Glutamatergic neuron (in vitro differentiated cells): Measurements from ENCODE around the gene UGGT2. TPM values are rescaled to one million over a fixed set of nuclear protein-coding genes. Genes with fewer than 3 reads are reported as not detected.
"Not testable (repeated sequence)": the region's sequence is repeated elsewhere in the genome, so short reads cannot be mapped to it uniquely, and the experiment has no call there.

Experiments
- DNase-seq: peaks from one replicate; pipeline ENCODE4 v3.0.0; 2022
- H3K27ac Mint-ChIP-seq: one replicate; pipeline ENCODE4 v1.8.0; 2020; ENCODE audit warnings: mild to moderate bottlenecking, mixed read lengths, inconsistent platforms; ENCODE audit not compliant: unreplicated experiment
- H3K27me3 Mint-ChIP-seq: one replicate; pipeline ENCODE4 v1.8.0; 2020; ENCODE audit warnings: mild to moderate bottlenecking, moderate library complexity, mixed read lengths, inconsistent platforms; ENCODE audit not compliant: unreplicated experiment
- H3K36me3 Mint-ChIP-seq: one replicate; pipeline ENCODE4 v1.8.0; 2020; ENCODE audit warnings: mild to moderate bottlenecking, mixed read lengths, inconsistent platforms; ENCODE audit not compliant: unreplicated experiment
- H3K4me1 Mint-ChIP-seq: one replicate; pipeline ENCODE4 v1.8.0; 2020; ENCODE audit warnings: mild to moderate bottlenecking, low read depth, mixed read lengths, inconsistent platforms; ENCODE audit not compliant: unreplicated experiment
- H3K4me3 Mint-ChIP-seq: one replicate; pipeline ENCODE4 v1.8.0; 2020; ENCODE audit warnings: mild to moderate bottlenecking, mixed read lengths, inconsistent platforms; ENCODE audit not compliant: unreplicated experiment
- H3K9me3 Mint-ChIP-seq: one replicate; pipeline ENCODE4 v1.8.0; 2020; ENCODE audit warnings: mild to moderate bottlenecking, moderate library complexity, mixed read lengths, inconsistent platforms; ENCODE audit not compliant: unreplicated experiment
- CTCF ChIP-seq: fragments of 200-600 bp; sonication (generic); IDR thresholded peaks from one replicate; pipeline ENCODE4 v1.5.0; 2021; ENCODE audit not compliant: partially characterized antibody, unreplicated experiment
- total RNA-seq: library from RNA; stranded (reverse); fragmentation: NEBNext Ultra II Directional; extraction: Animal tissue kit (Norgen Biotek cat#: 25700); gene quantifications from one replicate; pipeline ENCODE4 v1.2.1, GENCODE V29; 2021; ENCODE audit not compliant: unreplicated experiment

UGGT2 gene
- total RNA-seq, 1 donor from 2014 or later: 34.6 TPM

DNA sequence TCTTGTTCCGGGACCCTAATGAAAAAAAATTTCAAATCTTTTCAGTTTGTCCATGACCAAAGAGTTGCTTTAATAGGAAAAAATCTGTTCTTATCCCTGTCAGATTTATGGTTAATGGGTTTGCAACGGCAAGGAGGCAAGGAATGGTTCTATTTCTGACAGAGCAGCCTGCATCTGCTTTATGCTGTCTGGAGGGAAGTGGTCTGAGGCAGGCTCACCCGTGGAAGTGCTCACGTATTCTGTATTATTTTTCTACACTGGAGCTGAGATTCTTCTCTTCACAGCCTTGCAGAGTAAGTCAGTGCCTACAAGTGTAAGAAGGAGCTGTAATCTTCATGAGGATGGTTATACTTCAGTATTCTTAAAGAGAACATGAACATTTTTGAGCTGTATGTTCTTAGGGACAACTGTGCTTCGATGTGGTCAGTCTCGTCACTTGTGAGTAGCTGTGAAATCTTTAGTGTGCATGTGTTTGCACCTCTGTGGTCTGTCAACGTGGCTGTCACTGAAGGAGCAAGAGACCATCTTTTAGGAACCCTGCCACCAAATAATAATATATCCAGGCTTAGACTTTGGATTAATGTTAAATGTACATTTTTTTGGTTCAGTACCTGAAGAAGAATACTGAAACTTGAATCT is 262.0 kb downstream of the UGGT2 start:
- DNase-seq: no peak
- no peaks in the 10 kb centered on the region for H3K4me1 Mint-ChIP-seq
- H3K4me3 Mint-ChIP-seq: no peak overlapping the region
- H3K36me3 Mint-ChIP-seq: peaks cover 4% of the 10 kb centered on the region
- peaks cover 4% of the 10 kb centered on the region for H3K9me3 Mint-ChIP-seq
- no peak overlapping the region for H3K27ac Mint-ChIP-seq
- no peak for TF ChIP-seq CTCF
- peaks cover 2% of the 10 kb centered on the region for H3K27me3 Mint-ChIP-seq

DNA sequence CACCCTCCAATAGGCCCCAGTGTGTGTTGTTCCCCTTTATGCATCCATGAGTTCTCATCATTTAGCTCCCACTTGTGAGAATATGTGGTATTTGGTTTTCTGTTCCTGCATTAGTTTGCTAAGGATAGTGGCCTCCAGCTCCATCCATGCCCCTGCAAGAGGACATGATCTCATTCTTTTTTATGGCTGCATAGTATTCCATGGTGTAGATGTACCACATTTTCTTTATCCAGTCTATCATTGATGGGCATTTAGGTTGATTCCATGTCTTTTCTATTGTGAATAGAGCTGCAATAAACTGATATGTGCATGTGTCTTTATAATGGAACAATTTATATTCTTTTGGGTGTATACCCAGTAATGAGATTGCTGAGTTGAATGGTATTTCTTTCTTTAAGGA is 263.9 kb downstream of the UGGT2 start:
- not testable (repeated sequence) for DNase-seq, H3K36me3 Mint-ChIP-seq, H3K4me3 Mint-ChIP-seq, H3K4me1 Mint-ChIP-seq, H3K27me3 Mint-ChIP-seq, H3K27ac Mint-ChIP-seq, H3K9me3 Mint-ChIP-seq

DNA sequence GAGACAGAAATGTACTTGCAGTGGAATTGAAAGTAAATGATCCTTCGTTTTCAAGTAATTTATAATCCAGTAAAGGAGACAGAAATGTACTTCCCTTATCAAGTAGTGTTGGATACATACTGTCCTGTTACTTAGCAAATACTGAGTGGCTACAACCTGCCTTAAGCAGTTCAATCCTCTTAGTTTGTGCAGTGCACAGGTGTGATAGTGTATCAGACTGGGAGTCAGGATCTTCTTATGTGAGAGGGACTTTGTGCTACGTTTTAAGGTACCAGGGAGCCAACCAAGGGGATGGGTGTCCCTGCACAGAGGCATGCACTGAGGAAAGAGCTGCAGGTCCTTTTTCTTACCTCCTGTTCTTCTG is 265.1 kb downstream of the UGGT2 start:
- DNase-seq: no peak
- peaks cover 4% of the 10 kb centered on the region for H3K36me3 Mint-ChIP-seq
- H3K9me3 Mint-ChIP-seq: peaks cover 3% of the 10 kb centered on the region
- peaks cover 2% of the 10 kb centered on the region for H3K27me3 Mint-ChIP-seq
- H3K27ac Mint-ChIP-seq: no peak overlapping the region
- H3K4me3 Mint-ChIP-seq: no peak overlapping the region
- no peak for TF ChIP-seq CTCF
- no peaks in the 10 kb centered on the region for H3K4me1 Mint-ChIP-seq

DNA sequence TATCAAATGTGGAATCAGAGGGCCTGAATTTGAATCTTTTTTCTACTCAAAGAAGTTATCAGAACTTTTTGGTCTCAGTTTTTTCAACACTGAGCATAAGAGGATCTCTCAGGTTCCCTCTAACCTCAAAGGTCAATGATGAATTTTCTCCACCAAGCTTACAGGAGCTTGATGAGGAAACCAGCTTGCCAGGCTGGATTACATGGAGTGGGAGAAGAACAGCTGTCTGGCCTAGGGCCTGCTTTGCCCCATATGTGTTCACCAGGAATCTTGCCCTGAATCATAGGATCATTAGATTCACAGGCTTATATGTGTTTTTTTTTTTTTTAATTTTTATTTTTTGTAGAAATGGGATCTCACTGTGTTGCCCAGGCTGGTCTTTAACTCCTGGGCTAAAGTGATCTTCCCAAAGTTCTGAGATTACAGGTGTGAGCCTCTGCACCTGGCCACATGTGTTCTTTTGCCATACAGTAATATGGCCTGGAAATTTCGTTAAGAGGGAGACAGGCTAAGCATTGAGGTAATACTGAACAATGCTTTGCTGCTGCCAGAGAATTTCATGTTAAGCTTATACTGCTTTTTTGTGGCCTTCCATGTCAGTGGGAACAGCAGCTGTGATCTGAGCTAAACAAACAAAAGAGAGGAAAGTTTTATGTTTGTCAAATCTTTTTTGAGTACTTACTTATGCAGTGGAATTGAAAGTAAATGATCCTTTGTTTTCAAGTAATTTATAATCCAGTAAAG is 265.7 kb downstream of the UGGT2 start:
- no peak for DNase-seq
- H3K4me1 Mint-ChIP-seq: no peaks in the 10 kb centered on the region
- peaks cover 2% of the 10 kb centered on the region for H3K27me3 Mint-ChIP-seq
- no peak overlapping the region for H3K4me3 Mint-ChIP-seq
- peaks cover 5% of the 10 kb centered on the region for H3K9me3 Mint-ChIP-seq
- peaks cover 4% of the 10 kb centered on the region for H3K36me3 Mint-ChIP-seq
- no peak for TF ChIP-seq CTCF
- H3K27ac Mint-ChIP-seq: no peak overlapping the region

DNA sequence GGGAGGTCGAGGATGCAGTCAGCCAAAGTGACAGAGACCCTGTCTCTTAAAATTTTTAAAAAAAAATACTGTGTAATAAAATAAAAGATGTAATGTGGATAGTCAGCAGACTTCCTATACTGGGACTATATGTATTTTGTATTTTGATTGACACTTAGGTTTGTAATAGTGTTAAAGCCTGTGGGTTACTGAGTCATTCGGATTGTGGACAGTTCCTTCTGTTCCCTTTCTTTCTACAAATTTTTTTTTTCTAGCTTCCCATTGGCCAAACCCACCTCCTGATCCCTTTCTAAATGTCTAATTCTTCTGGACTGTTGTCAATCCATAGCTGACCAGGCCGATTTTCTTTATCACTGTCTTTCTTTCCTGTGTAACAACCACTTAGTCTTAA is 268.3 kb downstream of the UGGT2 start:
- H3K27ac Mint-ChIP-seq: no peak overlapping the region
- no peak for TF ChIP-seq CTCF
- H3K4me3 Mint-ChIP-seq: no peak overlapping the region
- peaks cover 2% of the 10 kb centered on the region for H3K36me3 Mint-ChIP-seq
- H3K27me3 Mint-ChIP-seq: peaks cover 2% of the 10 kb centered on the region
- H3K9me3 Mint-ChIP-seq: peaks cover 7% of the 10 kb centered on the region
- DNase-seq: no peak
- no peaks in the 10 kb centered on the region for H3K4me1 Mint-ChIP-seq
